ENCODE data around the gene PAQR5.

Gene PAQR5

DNA sequence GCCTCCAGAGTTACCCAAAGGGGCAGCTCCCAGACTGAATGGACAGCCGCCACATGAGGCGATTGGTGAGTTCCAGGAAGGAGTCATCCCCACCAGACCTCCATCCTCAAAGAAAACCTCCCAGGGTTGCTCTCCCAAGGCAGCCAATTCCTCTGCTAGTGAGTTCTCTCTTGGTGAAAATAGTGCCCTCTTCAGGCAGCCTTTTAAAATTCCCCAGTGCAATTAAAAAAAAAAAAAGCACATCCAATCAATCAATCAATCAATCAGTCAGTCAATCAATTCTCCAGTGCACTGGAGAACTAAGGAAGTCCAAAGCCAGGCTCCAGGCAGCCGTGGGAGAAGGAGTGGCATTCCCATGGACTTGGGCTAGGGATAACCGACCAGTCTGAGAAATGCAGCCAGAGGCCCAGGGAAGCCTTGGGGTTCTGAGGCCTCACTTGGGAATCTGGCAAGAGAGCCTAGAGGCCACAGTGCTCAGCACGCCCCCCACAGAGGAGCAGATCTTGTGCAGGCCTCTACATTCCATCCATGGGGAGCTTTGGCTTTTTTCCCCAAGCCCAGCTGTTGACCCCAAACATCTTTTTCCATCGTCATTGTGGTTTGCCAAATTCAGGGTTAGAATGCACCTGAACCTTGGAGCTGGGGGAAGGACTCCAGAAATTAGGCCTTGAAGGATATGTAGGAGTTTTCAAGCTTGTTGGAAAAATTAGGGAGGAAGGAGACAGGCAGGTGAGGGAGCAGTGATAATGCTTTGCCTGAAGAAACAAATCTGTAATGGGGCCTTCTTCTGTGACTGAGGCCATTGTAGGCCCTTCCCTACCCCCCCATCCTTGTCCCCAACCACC is 4.8 kb downstream of the PAQR5 start:
- no peak for DNase-seq (ENCODE audit: low spot score)
- TF ChIP-seq, protein P1, sequence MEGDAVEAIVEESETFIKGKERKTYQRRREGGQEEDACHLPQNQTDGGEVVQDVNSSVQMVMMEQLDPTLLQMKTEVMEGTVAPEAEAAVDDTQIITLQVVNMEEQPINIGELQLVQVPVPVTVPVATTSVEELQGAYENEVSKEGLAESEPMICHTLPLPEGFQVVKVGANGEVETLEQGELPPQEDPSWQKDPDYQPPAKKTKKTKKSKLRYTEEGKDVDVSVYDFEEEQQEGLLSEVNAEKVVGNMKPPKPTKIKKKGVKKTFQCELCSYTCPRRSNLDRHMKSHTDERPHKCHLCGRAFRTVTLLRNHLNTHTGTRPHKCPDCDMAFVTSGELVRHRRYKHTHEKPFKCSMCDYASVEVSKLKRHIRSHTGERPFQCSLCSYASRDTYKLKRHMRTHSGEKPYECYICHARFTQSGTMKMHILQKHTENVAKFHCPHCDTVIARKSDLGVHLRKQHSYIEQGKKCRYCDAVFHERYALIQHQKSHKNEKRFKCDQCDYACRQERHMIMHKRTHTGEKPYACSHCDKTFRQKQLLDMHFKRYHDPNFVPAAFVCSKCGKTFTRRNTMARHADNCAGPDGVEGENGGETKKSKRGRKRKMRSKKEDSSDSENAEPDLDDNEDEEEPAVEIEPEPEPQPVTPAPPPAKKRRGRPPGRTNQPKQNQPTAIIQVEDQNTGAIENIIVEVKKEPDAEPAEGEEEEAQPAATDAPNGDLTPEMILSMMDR (IDR thresholded peaks at IDR 0.05; ENCODE audit: extremely low read depth, missing control alignments): no peak

DNA sequence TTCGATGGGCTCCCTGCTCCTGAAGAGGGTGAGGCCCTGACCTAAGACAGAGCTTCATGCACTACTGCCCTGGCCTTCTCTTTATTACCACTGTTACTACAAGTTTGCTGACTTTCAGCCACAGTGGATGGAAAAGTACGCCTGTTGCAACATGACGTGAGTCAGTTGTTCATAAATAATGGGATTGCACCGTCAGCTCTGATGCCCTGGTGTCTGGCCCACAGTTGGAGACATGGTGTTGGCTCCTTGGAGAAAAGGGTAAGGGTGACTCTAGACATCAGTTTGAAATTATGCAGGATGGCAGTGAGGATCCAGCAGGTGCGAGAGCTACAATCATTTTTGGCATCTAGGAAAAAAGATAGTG is 5.5 kb downstream of the PAQR5 start:
- TF ChIP-seq, protein P1 (IDR thresholded peaks at IDR 0.05; ENCODE audit: extremely low read depth, missing control alignments): no peak
- DNase-seq (ENCODE audit: low spot score): no peak

DNA sequence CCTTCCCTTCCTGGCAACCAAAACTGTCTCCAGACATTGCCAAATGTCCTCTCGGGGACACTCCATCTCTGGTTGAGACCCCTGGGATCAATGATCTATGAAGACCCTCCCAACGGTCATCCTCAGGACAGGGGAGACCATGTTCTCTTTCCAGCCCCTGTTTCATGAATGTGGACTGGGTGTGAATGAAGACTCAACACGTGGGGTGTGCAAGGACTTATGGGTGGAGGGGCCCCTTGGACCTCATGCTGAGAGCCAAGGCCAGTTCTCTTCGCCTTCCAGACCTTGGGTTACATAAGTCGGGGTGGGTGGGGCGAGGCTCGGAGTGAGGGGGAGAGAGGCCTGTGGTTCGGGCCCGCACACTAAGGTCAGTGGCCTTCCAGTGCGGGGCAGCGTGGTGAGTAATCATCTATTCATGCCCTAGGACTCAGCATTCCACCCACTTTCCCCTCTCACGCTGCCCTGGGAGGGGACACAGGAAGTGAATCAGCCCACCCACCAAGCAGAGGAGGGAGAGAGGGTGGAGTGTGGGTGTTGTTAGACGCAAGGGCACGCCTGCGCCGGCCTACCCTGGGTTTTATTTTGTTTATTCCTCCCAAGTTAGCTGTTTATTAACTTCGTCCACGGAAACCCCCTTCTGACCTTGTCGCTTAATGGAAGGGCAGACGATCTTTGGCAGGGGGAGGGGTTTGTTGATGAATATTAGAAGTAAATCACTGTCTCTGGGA is 6.7 kb downstream of the PAQR5 start:
- DNase-seq (ENCODE audit: low spot score): no peak
- TF ChIP-seq, protein P1 (IDR thresholded peaks at IDR 0.05; ENCODE audit: extremely low read depth, missing control alignments): no peak

DNA sequence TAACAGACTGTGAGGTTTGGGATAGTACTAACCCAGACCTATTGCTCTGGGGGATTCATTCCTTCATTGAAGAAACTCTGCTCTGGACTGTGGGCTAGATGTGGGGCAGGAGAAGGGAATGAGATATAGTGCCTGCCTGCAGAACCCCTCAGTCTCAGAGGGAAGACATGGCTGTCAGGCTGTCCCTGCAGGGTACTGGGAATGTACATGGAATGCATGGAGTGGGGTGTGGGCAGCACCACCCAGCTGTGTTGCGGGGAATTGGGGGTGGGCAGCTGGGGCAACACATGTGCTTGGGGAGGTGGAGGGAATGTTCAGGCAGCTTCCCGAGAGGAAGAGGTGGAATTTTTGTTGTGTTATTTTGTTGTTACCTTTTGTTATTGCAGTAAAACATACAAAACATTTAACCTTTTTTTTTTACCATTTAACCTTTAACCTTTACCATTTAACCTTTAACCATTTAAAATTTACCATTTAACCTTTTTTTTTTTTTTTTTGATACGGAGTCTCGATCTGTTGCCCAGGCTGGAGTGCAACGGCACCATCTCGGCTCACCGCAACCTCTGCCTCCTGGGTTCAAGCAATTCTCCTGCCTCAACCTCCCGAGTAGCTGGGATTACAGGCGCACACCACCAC is 7.3 kb downstream of the PAQR5 start:
- TF ChIP-seq, protein P1 (IDR thresholded peaks at IDR 0.05; ENCODE audit: extremely low read depth, missing control alignments): no peak
- DNase-seq (ENCODE audit: low spot score): no peak

DNA sequence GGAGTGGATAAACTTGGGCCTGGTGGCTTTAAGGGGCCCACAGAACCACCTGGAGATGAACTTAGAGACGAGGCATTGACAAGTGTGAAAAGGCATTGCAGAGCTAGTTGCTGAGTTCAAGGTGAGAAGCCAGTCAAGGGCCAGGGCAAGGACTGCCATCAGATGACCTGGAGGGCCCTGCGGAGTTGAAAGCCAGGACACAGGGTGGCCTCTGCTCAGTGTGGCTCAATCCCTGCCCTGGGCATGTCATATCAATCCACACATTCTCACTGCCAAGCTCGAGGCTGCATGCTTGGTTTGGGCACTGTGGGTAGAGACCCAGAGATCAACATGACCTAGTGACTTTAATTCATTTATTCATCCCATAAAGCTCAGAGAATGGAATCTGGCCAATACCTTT is 9.2 kb downstream of the PAQR5 start:
- TF ChIP-seq, protein P1 (IDR thresholded peaks at IDR 0.05; ENCODE audit: extremely low read depth, missing control alignments): no peak
- DNase-seq (ENCODE audit: low spot score): no peak

DNA sequence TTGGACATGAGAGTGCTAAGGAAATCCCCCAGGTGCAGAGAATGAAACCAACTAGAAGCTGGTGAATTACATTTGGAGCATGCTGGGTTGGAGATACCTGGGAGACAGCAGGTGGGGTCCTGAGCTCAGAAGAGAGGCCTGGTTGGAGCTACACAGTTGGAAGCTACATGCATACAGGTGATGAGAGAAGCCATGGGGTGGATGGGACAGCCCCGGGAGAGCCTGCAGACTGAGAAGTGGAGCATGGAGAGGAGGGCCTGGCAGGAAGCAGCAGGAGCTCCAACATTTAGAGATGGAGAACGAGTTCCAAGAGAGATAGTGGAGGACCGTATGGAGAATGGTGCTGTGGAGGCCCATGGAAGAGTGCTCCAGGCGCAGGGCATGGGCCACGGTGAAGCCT is 10.2 kb downstream of the PAQR5 start:
- TF ChIP-seq, protein P1 (IDR thresholded peaks at IDR 0.05; ENCODE audit: extremely low read depth, missing control alignments): no peak
- no peak for DNase-seq (ENCODE audit: low spot score)

DNA sequence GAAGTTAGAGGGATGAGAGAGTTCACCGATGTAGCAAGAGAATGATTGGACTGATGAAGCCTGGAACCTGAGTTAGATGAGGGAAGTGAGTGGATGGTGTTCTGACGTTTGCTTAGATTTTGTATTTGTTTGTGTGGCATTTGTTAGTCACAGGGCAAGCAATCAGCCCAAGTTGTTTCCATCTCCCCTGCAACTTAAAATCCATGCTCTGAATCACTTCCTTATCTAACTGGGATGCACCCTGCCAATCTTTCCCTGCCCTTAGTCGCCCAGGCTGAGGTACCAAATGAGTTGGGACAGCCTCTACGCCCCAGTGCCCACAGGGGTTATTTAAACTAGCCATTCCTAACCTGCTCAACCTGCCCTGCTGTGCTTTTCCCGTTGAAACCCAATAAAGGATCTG is 12.6 kb downstream of the PAQR5 start:
- TF ChIP-seq, protein P1 (IDR thresholded peaks at IDR 0.05; ENCODE audit: extremely low read depth, missing control alignments): no peak
- DNase-seq (ENCODE audit: low spot score): no peak
